GM19397 (cell line): ENCODE measurements around the gene ARMC7.

Experiments
- ATAC-seq: cut with Tn5 transposase; IDR thresholded peaks from one replicate; pipeline ENCODE4 v1.9.1; 2021; ENCODE audit warnings: mild to moderate bottlenecking, moderate library complexity; ENCODE audit not compliant: unreplicated experiment

The ARMC7 gene

GRCh38 chr17:75098861-75099260 is 10.9 kb upstream of the ARMC7 start:
- ATAC-seq: no peak

- ATAC-seq: no peak
These were observed 9.7 kb upstream of the ARMC7 start for GRCh38 chr17:75099881-75100595.

GRCh38 chr17:75102385-75102821 is 7.4 kb upstream of the ARMC7 start:
- no peak for ATAC-seq

- ATAC-seq: no peak
These were observed 5.9 kb upstream of the ARMC7 start for GRCh38 chr17:75103601-75104554.

- no peak for ATAC-seq
These were observed 4.4 kb upstream of the ARMC7 start for GRCh38 chr17:75105126-75106080.

- no peak for ATAC-seq
These were observed 1.6 kb upstream of the ARMC7 start for GRCh38 chr17:75108193-75108592.

GRCh38 chr17:75109046-75109406 is 743 bp upstream of the ARMC7 start:
- no peak for ATAC-seq

GRCh38 chr17:75110234-75110937 is 617 bp downstream of the ARMC7 start:
- no peak for ATAC-seq

- ATAC-seq: no peak
These were observed 2.1 kb downstream of the ARMC7 start for GRCh38 chr17:75111777-75112335.

GRCh38 chr17:75113798-75114551 is 4.2 kb downstream of the ARMC7 start:
- no peak for ATAC-seq

- no peak for ATAC-seq
These were observed 5.0 kb downstream of the ARMC7 start for GRCh38 chr17:75114552-75115314.

- no peak for ATAC-seq
These were observed 5.8 kb downstream of the ARMC7 start for GRCh38 chr17:75115555-75115954.

- ATAC-seq: no peak
These were observed 7.0 kb downstream of the ARMC7 start for GRCh38 chr17:75116737-75117136.

- ATAC-seq: no peak
These were observed 8.5 kb downstream of the ARMC7 start for GRCh38 chr17:75118307-75118706.

- no peak for ATAC-seq
These were observed 14.5 kb downstream of the ARMC7 start for GRCh38 chr17:75124041-75124818.

- ATAC-seq: no peak
These were observed 15.0 kb downstream of the ARMC7 start for GRCh38 chr17:75124819-75125162.

GRCh38 chr17:75125984-75126383 is 16.2 kb downstream of the ARMC7 start:
- no peak for ATAC-seq

- no peak for ATAC-seq
These were observed 17.2 kb downstream of the ARMC7 start for GRCh38 chr17:75126954-75127353.
